Measurements from ENCODE around the gene KCNG3.

The KCNG3 gene

GRCh38 chr2:42486145-42486906 lies 7.5 kb downstream of the KCNG3 start:
- Histone ChIP-seq H3F3A (ENCODE audit: control insufficient read depth, insufficient read depth) (no peaks in the 10 kb centered on the region), H3K27me3 (ENCODE audit: control insufficient read depth, low read length) (0 out of 2 replicates have a peak, but pooled peaks cover 2% of the 10 kb centered on the region), H3K79me2 (ENCODE audit: control insufficient read depth, low read length) (no peaks in the 10 kb centered on the region), H4K20me1 (ENCODE audit: control insufficient read depth, insufficient read depth, low read depth, low read length) (no peaks in the 10 kb centered on the region), H3K4me3 (ENCODE audit: low read length) (no peak overlapping the region), H3K9me2 (replicated peaks; ENCODE audit: control insufficient read depth, low read length) (no peaks in the 10 kb centered on the region), H3K36me3 (ENCODE audit: control insufficient read depth, low read length) (no peaks in the 10 kb centered on the region), H3K9me3 (ENCODE audit: control insufficient read depth, insufficient read depth, low read length) (no peaks in the 10 kb centered on the region), H3K4me1 (ENCODE audit: control insufficient read depth, low read length) (no peaks in the 10 kb centered on the region), H3K4me2 (ENCODE audit: low read length) (no peak overlapping the region), H3K27ac (ENCODE audit: low read depth, low read length) (no peak overlapping the region)
- no peak for TF ChIP-seq EZH2phosphoT487 (IDR thresholded peaks at IDR 0.05; ENCODE audit: borderline replicate concordance, low read length)
- TF ChIP-seq, protein P1, sequence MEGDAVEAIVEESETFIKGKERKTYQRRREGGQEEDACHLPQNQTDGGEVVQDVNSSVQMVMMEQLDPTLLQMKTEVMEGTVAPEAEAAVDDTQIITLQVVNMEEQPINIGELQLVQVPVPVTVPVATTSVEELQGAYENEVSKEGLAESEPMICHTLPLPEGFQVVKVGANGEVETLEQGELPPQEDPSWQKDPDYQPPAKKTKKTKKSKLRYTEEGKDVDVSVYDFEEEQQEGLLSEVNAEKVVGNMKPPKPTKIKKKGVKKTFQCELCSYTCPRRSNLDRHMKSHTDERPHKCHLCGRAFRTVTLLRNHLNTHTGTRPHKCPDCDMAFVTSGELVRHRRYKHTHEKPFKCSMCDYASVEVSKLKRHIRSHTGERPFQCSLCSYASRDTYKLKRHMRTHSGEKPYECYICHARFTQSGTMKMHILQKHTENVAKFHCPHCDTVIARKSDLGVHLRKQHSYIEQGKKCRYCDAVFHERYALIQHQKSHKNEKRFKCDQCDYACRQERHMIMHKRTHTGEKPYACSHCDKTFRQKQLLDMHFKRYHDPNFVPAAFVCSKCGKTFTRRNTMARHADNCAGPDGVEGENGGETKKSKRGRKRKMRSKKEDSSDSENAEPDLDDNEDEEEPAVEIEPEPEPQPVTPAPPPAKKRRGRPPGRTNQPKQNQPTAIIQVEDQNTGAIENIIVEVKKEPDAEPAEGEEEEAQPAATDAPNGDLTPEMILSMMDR (IDR thresholded peaks at IDR 0.05; ENCODE audit: low read depth, low read length, poor library complexity, severe bottlenecking), result no peak

DNA sequence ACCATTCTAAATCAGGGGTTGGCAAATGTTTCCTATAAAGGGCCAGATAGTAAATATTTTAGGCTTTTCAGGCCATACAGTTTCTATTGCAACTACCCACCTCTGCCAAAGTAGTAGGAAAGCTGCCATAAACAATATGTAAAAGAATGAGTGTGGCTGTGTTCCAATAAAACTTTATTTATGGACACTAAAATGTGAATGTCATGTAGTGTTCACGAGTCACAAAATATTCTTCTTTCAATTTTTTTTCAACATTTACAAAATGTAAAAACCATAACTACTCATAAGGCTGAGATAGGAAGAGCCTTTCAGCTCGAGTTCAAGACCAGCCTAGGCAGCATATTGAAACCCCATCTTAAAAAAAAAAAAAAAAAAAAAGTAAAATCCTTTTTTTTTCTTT lies 13.4 kb downstream of the KCNG3 start:
- no peak for TF ChIP-seq EZH2phosphoT487 (IDR thresholded peaks at IDR 0.05; ENCODE audit: borderline replicate concordance, low read length)
- TF ChIP-seq, protein P1 (IDR thresholded peaks at IDR 0.05; ENCODE audit: low read depth, low read length, poor library complexity, severe bottlenecking), result no peak
- Histone ChIP-seq H4K20me1 (ENCODE audit: control insufficient read depth, insufficient read depth, low read depth, low read length) (no peaks in the 10 kb centered on the region), H3K9me2 (replicated peaks; ENCODE audit: control insufficient read depth, low read length) (no peaks in the 10 kb centered on the region), H3K4me3 (ENCODE audit: low read length) (no peak overlapping the region), H3F3A (ENCODE audit: control insufficient read depth, insufficient read depth) (no peaks in the 10 kb centered on the region), H3K4me2 (ENCODE audit: low read length) (no peak overlapping the region), H3K27ac (ENCODE audit: low read depth, low read length) (no peak overlapping the region), H3K27me3 (ENCODE audit: control insufficient read depth, low read length) (no peaks in the 10 kb centered on the region), H3K9me3 (ENCODE audit: control insufficient read depth, insufficient read depth, low read length) (no peaks in the 10 kb centered on the region), H3K79me2 (ENCODE audit: control insufficient read depth, low read length) (no peaks in the 10 kb centered on the region), H3K4me1 (ENCODE audit: control insufficient read depth, low read length) (peaks cover 7% of the 10 kb centered on the region), H3K36me3 (ENCODE audit: control insufficient read depth, low read length) (no peaks in the 10 kb centered on the region)

GRCh38 chr2:42474765-42475454 lies 18.9 kb downstream of the KCNG3 start:
- Histone ChIP-seq H3K4me3 (ENCODE audit: low read length) (no peak overlapping the region), H4K20me1 (ENCODE audit: control insufficient read depth, insufficient read depth, low read depth, low read length) (no peaks in the 10 kb centered on the region), H3K27me3 (ENCODE audit: control insufficient read depth, low read length) (no peaks in the 10 kb centered on the region), H3K9me2 (replicated peaks; ENCODE audit: control insufficient read depth, low read length) (no peaks in the 10 kb centered on the region), H3F3A (ENCODE audit: control insufficient read depth, insufficient read depth) (no peaks in the 10 kb centered on the region), H3K4me2 (ENCODE audit: low read length) (no peak overlapping the region), H3K27ac (ENCODE audit: low read depth, low read length) (no peak overlapping the region), H3K36me3 (ENCODE audit: control insufficient read depth, low read length) (no peaks in the 10 kb centered on the region), H3K4me1 (ENCODE audit: control insufficient read depth, low read length) (peaks cover 4% of the 10 kb centered on the region), H3K79me2 (ENCODE audit: control insufficient read depth, low read length) (no peaks in the 10 kb centered on the region), H3K9me3 (ENCODE audit: control insufficient read depth, insufficient read depth, low read length) (no peaks in the 10 kb centered on the region)
- no peak for TF ChIP-seq EZH2phosphoT487 (IDR thresholded peaks at IDR 0.05; ENCODE audit: borderline replicate concordance, low read length)
- TF ChIP-seq, protein P1 (IDR thresholded peaks at IDR 0.05; ENCODE audit: low read depth, low read length, poor library complexity, severe bottlenecking), result no peak
